HEK293T (cell line): ENCODE data around the gene DNMT3B.

Experiments used
- ARNT ChIP-seq: fragments of 450-650 bp; IDR thresholded peaks from 2 replicates; pipeline ENCODE4 v1.6.1; 2017; ENCODE audit warnings: mild to moderate bottlenecking
- FOXA1 ChIP-seq: fragments of 450-650 bp; IDR thresholded peaks from 2 replicates; pipeline ENCODE4 v1.6.1; 2016; ENCODE audit warnings: mild to moderate bottlenecking
- SP1 ChIP-seq: fragments of 450-650 bp; IDR thresholded peaks from 2 replicates; pipeline ENCODE4 v1.6.1; 2017

GRCh38 chr20:32780749-32781655 lies 18.8 kb downstream of the DNMT3B start:
- no peak for TF ChIP-seq SP1
- TF ChIP-seq FOXA1: no peak
- TF ChIP-seq ARNT: no peak
